CD4-positive, alpha-beta memory T cell (primary cell): ENCODE data around the gene LRRC19. TPM values are rescaled to one million over a fixed set of nuclear protein-coding genes. Genes with fewer than 3 reads are reported as not detected.
A peak's percentile ranks its signal among the peaks of the same experiment; 100 is the strongest.

Experiments
- CTCF ChIA-PET: fragments of 350-600 bp; sonication (Branson Sonifier 250); formaldehyde crosslinking; loops from one replicate; lab custom pipeline; 2021; ENCODE audit warnings: inconsistent platforms; ENCODE audit not compliant: partially characterized antibody; lab: Charles Lee
- POLR2A ChIA-PET: fragments of 350-600 bp; sonication (Branson Sonifier 250); formaldehyde crosslinking; loops from one replicate; lab custom pipeline; 2021; ENCODE audit not compliant: partially characterized antibody; lab: Charles Lee
- DNase-seq, 5 donors: peaks; one replicate each; pipeline versions ENCODE4 v3.0.0 to v3.0.0-alpha.2; 2020 to 2022; ENCODE audit warnings: mixed read lengths in 1 of 5
- H3K27ac ChIP-seq: one replicate; pipeline ENCODE4 v1.7.0; 2013; ENCODE audit warnings: low read depth, low read length
- H3K27me3 ChIP-seq: 2 replicates; pipeline ENCODE4 v1.7.0; 2013; ENCODE audit warnings: mild to moderate bottlenecking, low read length, moderate library complexity; ENCODE audit not compliant: insufficient read depth
- H3K36me3 ChIP-seq: 2 replicates; pipeline ENCODE4 v1.7.0; 2013; ENCODE audit warnings: mild to moderate bottlenecking, low read length, moderate library complexity; ENCODE audit not compliant: insufficient read depth
- H3K4me1 ChIP-seq: 2 replicates; pipeline ENCODE4 v1.7.0; 2013; ENCODE audit warnings: mild to moderate bottlenecking, low read length, moderate library complexity; ENCODE audit not compliant: insufficient read depth
- H3K4me3 ChIP-seq, 2 donors: one replicate each; pipeline ENCODE4 v1.7.0; 2013; ENCODE audit warnings: low read length in 2 of 2, mild to moderate bottlenecking in 1 of 2
- H3K9me3 ChIP-seq, 2 donors: one replicate each; pipeline ENCODE4 v1.7.0; 2013; ENCODE audit warnings: low read length in 2 of 2, control low read depth in 1 of 2; ENCODE audit not compliant: control insufficient read depth in 1 of 2
- H3K27ac Mint-ChIP-seq, 7 donors: one replicate each; pipeline ENCODE4 v1.8.0; 2020 to 2021; ENCODE audit warnings: mixed read lengths in 7 of 7, mild to moderate bottlenecking in 6 of 7, inconsistent platforms in 3 of 7, moderate library complexity in 3 of 7
- H3K27me3 Mint-ChIP-seq, 2 donors: one replicate each; pipeline ENCODE4 v1.8.0; 2020 to 2021; ENCODE audit warnings: mixed read lengths in 2 of 2
- H3K36me3 Mint-ChIP-seq, 2 donors: one replicate each; pipeline ENCODE4 v1.8.0; 2020 to 2021; ENCODE audit warnings: mixed read lengths in 2 of 2, inconsistent platforms in 1 of 2, mild to moderate bottlenecking in 1 of 2
- H3K4me1 Mint-ChIP-seq, 4 donors: one replicate each; pipeline ENCODE4 v1.8.0; 2020 to 2021; ENCODE audit warnings: mixed read lengths in 4 of 4, mild to moderate bottlenecking in 1 of 4
- H3K4me3 Mint-ChIP-seq, 8 donors: one replicate each; pipeline ENCODE4 v1.8.0; 2020 to 2021; ENCODE audit warnings: mixed read lengths in 8 of 8, mild to moderate bottlenecking in 7 of 8, moderate library complexity in 6 of 8, inconsistent platforms in 3 of 8
- H3K9me3 Mint-ChIP-seq, 8 donors: one replicate each; pipeline ENCODE4 v1.8.0; 2020 to 2021; ENCODE audit warnings: mixed read lengths in 8 of 8, mild to moderate bottlenecking in 5 of 8, inconsistent platforms in 3 of 8, moderate library complexity in 1 of 8
- intact Hi-C: fragments of 100-400 bp; cut with micrococcal nuclease; formaldehyde crosslinking; loops from one replicate; pipeline ENCODE4 v1.15.1; 2023
- polyA plus RNA-seq, 2 donors: library from polyadenylated mRNA; unstranded; fragments of 300-500 nt; fragmentation: Illumina TruSeq; gene quantifications; one replicate each; pipeline ENCODE4 v1.2.3, GENCODE V29; 2021
- total RNA-seq, 2 experiments: library from RNA; stranded (reverse); gene quantifications; one replicate each; pipeline ENCODE4 v1.2.3, GENCODE V29; 2021

Gene LRRC19
- total and polyA plus RNA-seq, 4 experiments from 2014 or later, result 0.05 TPM; not detected in 3

GRCh38 chr9:26995810-26996209, 9.7 kb downstream of the LRRC19 start:
- POLR2A ChIA-PET, result no interaction called here

GRCh38 chr9:26983340-26983739, 22.1 kb downstream of the LRRC19 start:
- intact Hi-C loops, result no loop called here
- no peaks in the 10 kb centered on the region for H3K27me3 ChIP-seq
- no peak overlapping the region for H3K27ac ChIP-seq
- Mint-ChIP-seq H3K4me1 (peaks cover 0 to 2% (median 0%) of the 10 kb centered on the region in 4 donors), H3K9me3 (no peaks in the 10 kb centered on the region), H3K4me3 (no peak overlapping the region), H3K27ac (no peak overlapping the region), H3K36me3 (peaks cover 20 to 35% of the 10 kb centered on the region in 2 donors), H3K27me3 (no peaks in the 10 kb centered on the region)
- H3K9me3 ChIP-seq, result no peaks in the 10 kb centered on the region
- no peaks in the 10 kb centered on the region for H3K36me3 ChIP-seq
- no peak for DNase-seq
- H3K4me3 ChIP-seq, result no peak overlapping the region
- no peaks in the 10 kb centered on the region for H3K4me1 ChIP-seq
- CTCF ChIA-PET, result no interaction called here
- POLR2A ChIA-PET, result no interaction called here

More at GRCh38 chr9:26995810-26996209, 9.7 kb downstream of the LRRC19 start:
- Histone ChIP-seq H3K27me3 (no peaks in the 10 kb centered on the region), H3K36me3 (no peaks in the 10 kb centered on the region), H3K4me1 (no peaks in the 10 kb centered on the region), H3K27ac (no peak overlapping the region), H3K4me3 (no peak overlapping the region), H3K9me3 (no peaks in the 10 kb centered on the region)
- no peaks in the 10 kb centered on the region for H3K9me3 Mint-ChIP-seq
- no peak overlapping the region for H3K4me3 Mint-ChIP-seq
- intact Hi-C loops, result no loop called here
- no peak for DNase-seq
- CTCF ChIA-PET, result interaction anchor here (1.1 kb wide), 1 partner anchor 24 kb away, joined by 3 read pairs; no protein-coding TSS in a partner anchor
- H3K36me3 Mint-ChIP-seq, result peaks cover 0 to 3% of the 10 kb centered on the region in 2 donors
- H3K27ac Mint-ChIP-seq, result no peak overlapping the region
- H3K4me1 Mint-ChIP-seq, result no peaks in the 10 kb centered on the region
- no peaks in the 10 kb centered on the region for H3K27me3 Mint-ChIP-seq

DNA sequence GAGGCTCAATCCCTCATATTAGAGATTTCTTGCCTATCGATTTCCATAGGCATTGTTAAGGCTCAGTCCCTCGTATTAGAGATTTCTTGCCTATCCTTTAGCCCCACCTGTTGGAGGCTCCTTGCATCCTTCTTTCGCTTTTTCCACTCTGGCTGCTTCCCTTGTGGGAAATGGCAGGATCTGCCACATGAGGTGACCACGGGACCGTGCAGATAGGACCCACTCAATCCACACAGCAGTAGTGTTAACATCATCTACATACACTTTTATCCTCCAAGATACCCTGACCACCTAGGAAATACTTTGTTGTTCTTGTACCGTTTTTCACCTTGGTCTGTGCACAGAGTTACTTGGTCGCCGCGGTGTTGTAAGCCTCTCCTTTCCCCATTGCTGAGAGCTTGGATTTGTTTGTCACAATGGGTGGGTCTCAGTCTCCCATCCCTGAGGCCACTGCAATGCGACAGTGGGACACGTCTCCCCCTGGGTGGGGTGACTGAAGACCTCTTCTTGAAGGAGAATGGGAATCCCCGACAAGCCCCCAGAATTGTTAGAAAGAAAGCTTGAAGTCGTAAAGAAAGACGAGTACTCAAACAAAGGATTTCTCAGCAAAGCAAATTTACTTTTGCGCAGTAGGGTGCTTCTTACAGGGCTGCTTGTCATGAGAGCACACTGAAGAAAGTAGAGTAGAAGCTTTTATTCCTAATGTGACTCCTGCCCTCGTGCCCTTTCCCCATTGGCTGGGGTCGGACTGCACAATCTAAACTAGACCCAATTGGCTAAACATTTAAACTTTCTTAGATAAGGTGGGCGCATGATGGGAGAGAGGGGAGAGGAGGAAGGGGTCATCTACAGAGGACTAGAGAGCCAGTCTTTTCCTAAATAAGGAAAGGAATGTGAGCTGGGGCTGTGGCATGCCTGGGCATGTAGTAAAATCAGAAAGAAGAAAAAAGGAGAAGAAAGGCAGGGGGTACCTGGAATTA, 29.5 kb downstream of the LRRC19 start:
- peak in 1 of 5 donors; percentile 12 for DNase-seq
- H3K36me3 ChIP-seq, result no peaks in the 10 kb centered on the region
- Mint-ChIP-seq H3K4me3 (no peak overlapping the region), H3K27me3 (no peaks in the 10 kb centered on the region), H3K36me3 (peaks cover 6 to 24% of the 10 kb centered on the region in 2 donors), H3K9me3 (no peaks in the 10 kb centered on the region), H3K27ac (peak overlapping the region in 2 of 7 donors; percentile 6 to 53), H3K4me1 (no peaks in the 10 kb centered on the region)
- no peaks in the 10 kb centered on the region for H3K9me3 ChIP-seq
- no peak overlapping the region for H3K27ac ChIP-seq
- ChIA-PET POLR2A (no interaction called here), CTCF (interaction anchor here (0.9 to 1.3 kb wide), 5 partner anchors 22 to 237 kb away, joined by 3 to 6 read pairs (median 3); no protein-coding TSS in a partner anchor)
- no peak overlapping the region for H3K4me3 ChIP-seq
- H3K4me1 ChIP-seq, result no peaks in the 10 kb centered on the region
- intact Hi-C loops, result no loop called here
- no peaks in the 10 kb centered on the region for H3K27me3 ChIP-seq

GRCh38 chr9:26974927-26975326, 30.5 kb downstream of the LRRC19 start:
- Mint-ChIP-seq H3K9me3 (peaks cover 0 to 3% (median under 1%) of the 10 kb centered on the region in 8 donors), H3K27me3 (no peaks in the 10 kb centered on the region), H3K27ac (no peak overlapping the region), H3K4me1 (no peaks in the 10 kb centered on the region), H3K36me3 (peaks cover 4 to 32% of the 10 kb centered on the region in 2 donors), H3K4me3 (no peak overlapping the region)
- Histone ChIP-seq H3K4me1 (no peaks in the 10 kb centered on the region), H3K27me3 (no peaks in the 10 kb centered on the region), H3K4me3 (no peak overlapping the region), H3K27ac (no peak overlapping the region), H3K9me3 (no peaks in the 10 kb centered on the region), H3K36me3 (no peaks in the 10 kb centered on the region)
- ChIA-PET CTCF (interaction anchor here (1.0 to 1.4 kb wide), 3 partner anchors 44 to 236 kb away, joined by 3 to 7 read pairs (median 3); partner anchors contain the start of gene CAAP1), POLR2A (no interaction called here)
- intact Hi-C loops, result no loop called here
- no peak for DNase-seq

DNA sequence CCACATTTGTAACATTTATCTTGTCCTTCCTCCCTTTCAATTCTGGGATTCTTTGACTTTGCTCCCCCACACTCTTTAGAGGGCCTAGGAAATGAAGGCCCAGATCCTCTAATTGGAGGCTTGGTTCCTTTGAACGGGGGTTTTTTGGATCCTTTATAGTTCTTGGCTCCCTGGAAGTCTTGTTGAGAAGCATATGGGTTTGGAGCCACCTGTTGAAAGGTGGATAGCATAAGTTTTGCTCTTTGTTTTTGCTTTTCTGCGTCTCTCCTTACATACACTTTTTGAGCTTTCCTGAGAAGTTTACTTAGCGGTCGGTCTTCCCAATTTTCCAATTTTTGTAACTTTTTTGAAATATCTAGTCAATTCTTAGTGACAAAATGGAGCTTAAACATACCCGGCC, 31.5 kb downstream of the LRRC19 start:
- Mint-ChIP-seq H3K4me1 (no peaks in the 10 kb centered on the region), H3K4me3 (no peak overlapping the region), H3K36me3 (peaks cover 4 to 38% of the 10 kb centered on the region in 2 donors), H3K27me3 (no peaks in the 10 kb centered on the region), H3K9me3 (peaks cover 0 to 7% (median 3%) of the 10 kb centered on the region in 8 donors), H3K27ac (no peak overlapping the region)
- no peaks in the 10 kb centered on the region for H3K4me1 ChIP-seq
- no peaks in the 10 kb centered on the region for H3K36me3 ChIP-seq
- ChIA-PET CTCF (interaction anchor here (1.4 kb wide), 2 partner anchors 82 to 231 kb away, joined by 3 to 7 read pairs; partner anchors contain the start of gene CAAP1), POLR2A (no interaction called here)
- no peak for DNase-seq
- H3K4me3 ChIP-seq, result no peak overlapping the region
- intact Hi-C loops, result no loop called here
- no peaks in the 10 kb centered on the region for H3K27me3 ChIP-seq
- H3K27ac ChIP-seq, result no peak overlapping the region
- H3K9me3 ChIP-seq, result no peaks in the 10 kb centered on the region

DNA sequence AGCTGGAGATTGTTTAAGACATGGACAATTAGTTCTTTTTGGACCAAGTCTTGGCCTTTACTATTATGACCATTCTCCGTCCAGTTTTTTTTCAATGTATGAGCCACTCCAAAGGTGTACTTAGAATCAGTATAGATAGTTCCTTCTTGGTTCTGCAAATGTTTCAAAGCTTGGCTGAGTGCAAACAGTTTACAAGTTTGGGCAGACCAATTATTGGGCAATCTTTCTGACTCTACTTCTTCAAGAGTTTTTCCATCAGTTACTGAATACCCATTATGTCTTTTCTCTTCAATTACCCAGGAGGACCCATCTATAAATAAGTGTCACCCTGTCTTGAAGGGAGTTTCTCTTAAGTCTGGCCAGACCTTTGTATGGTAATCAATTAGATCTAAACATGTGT, 33.8 kb downstream of the LRRC19 start:
- ChIA-PET POLR2A (no interaction called here), CTCF (interaction anchor here (0.6 to 1.1 kb wide), 4 partner anchors 11 to 42 kb away, joined by 3 read pairs; no protein-coding TSS in a partner anchor)
- H3K4me3 Mint-ChIP-seq, result no peak overlapping the region

GRCh38 chr9:26956860-26957233, 48.6 kb downstream of the LRRC19 start:
- intact Hi-C loops, result loop anchor here (1.0 kb wide), 2 partner anchors 10 to 65 kb away; partner anchors contain the start of genes CAAP1 and PLAA
- Mint-ChIP-seq H3K4me3 (peak overlapping the region; percentile 88 to 96 (median 92)), H3K4me1 (peaks cover 27 to 38% (median 31%) of the 10 kb centered on the region in 4 donors), H3K27me3 (no peaks in the 10 kb centered on the region), H3K36me3 (peaks cover 5 to 8% of the 10 kb centered on the region in 2 donors), H3K9me3 (no peaks in the 10 kb centered on the region), H3K27ac (peak overlapping the region; percentile 92 to 98 (median 97))
- DNase-seq, result no peak
- peak overlapping the region; percentile 60 to 73 for H3K4me3 ChIP-seq
- no peaks in the 10 kb centered on the region for H3K9me3 ChIP-seq
- CTCF ChIA-PET, result no interaction called here
- H3K36me3 ChIP-seq, result no peaks in the 10 kb centered on the region
- peak overlapping the region; percentile 83 for H3K27ac ChIP-seq
- H3K27me3 ChIP-seq, result no peaks in the 10 kb centered on the region
- peaks cover 20% of the 10 kb centered on the region for H3K4me1 ChIP-seq
- POLR2A ChIA-PET, result interaction anchor here (0.8 to 3.9 kb wide), 4 partner anchors 10 to 64 kb away, joined by 3 to 43 read pairs (median 23); partner anchors contain the start of genes CAAP1 and PLAA

More for the DNA sequence above, 33.8 kb downstream of the LRRC19 start:
- H3K4me1 ChIP-seq, result no peaks in the 10 kb centered on the region
- Mint-ChIP-seq H3K4me1 (peaks cover 0 to 5% (median 2%) of the 10 kb centered on the region in 4 donors), H3K36me3 (peaks cover 4 to 38% of the 10 kb centered on the region in 2 donors), H3K27me3 (no peaks in the 10 kb centered on the region), H3K27ac (no peak overlapping the region), H3K9me3 (peaks cover 0 to 7% (median 3%) of the 10 kb centered on the region in 8 donors)
- no peak for DNase-seq
- H3K36me3 ChIP-seq, result no peaks in the 10 kb centered on the region
- H3K27me3 ChIP-seq, result no peaks in the 10 kb centered on the region
- H3K9me3 ChIP-seq, result no peaks in the 10 kb centered on the region
- H3K27ac ChIP-seq, result no peak overlapping the region
- intact Hi-C loops, result no loop called here
- H3K4me3 ChIP-seq, result no peak overlapping the region
